ENCODE results near the gene SECISBP2.
"Not testable (repeated sequence)": the region's sequence is repeated elsewhere in the genome, so short reads cannot be mapped to it uniquely, and the experiment has no call there.

The SECISBP2 gene

DNA sequence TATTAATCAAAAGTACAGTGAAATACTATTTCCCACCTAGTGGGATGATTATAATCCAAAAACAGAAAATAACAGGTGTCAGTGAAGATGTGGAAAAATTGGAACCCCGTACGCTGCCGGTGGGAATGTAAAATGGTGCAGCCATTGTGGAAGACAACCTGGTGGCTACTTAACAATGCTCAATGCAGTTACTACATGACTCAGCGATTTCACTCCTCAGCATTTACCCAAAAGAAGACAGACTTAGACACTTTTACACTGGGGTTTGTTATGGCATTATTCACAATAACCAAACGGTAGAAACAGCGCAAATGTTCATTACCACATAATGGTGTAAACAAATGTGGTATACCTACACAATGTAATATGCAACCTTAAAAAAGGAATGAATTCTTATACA, 23.9 kb downstream of the SECISBP2 start:
- DNase-seq (ENCODE audit: low spot score), result no peak
- TF ChIP-seq, protein P1, sequence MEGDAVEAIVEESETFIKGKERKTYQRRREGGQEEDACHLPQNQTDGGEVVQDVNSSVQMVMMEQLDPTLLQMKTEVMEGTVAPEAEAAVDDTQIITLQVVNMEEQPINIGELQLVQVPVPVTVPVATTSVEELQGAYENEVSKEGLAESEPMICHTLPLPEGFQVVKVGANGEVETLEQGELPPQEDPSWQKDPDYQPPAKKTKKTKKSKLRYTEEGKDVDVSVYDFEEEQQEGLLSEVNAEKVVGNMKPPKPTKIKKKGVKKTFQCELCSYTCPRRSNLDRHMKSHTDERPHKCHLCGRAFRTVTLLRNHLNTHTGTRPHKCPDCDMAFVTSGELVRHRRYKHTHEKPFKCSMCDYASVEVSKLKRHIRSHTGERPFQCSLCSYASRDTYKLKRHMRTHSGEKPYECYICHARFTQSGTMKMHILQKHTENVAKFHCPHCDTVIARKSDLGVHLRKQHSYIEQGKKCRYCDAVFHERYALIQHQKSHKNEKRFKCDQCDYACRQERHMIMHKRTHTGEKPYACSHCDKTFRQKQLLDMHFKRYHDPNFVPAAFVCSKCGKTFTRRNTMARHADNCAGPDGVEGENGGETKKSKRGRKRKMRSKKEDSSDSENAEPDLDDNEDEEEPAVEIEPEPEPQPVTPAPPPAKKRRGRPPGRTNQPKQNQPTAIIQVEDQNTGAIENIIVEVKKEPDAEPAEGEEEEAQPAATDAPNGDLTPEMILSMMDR (IDR thresholded peaks at IDR 0.05; ENCODE audit: extremely low read depth, missing control alignments), result no peak

DNA sequence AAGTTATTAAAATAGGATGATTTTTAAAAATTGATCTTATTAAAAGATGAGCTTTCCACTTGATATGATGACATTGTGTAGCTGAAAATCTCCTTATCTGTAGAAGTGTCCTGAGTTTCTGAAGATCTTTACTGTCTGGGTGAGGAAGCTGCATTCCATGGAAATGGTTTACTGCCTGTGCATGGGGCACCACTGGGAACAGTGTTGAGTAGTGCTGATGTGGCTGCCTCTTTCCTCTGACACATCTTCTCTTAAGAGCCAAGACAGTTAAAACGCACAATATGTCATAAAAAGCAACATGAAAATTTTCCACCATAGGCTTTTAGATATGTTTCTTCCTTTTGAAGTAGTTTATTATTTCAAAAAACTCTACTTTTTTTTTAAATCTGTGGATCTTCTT, 24.6 kb downstream of the SECISBP2 start:
- no peak for DNase-seq (ENCODE audit: low spot score)
- TF ChIP-seq, protein P1 (IDR thresholded peaks at IDR 0.05; ENCODE audit: extremely low read depth, missing control alignments), result no peak

DNA sequence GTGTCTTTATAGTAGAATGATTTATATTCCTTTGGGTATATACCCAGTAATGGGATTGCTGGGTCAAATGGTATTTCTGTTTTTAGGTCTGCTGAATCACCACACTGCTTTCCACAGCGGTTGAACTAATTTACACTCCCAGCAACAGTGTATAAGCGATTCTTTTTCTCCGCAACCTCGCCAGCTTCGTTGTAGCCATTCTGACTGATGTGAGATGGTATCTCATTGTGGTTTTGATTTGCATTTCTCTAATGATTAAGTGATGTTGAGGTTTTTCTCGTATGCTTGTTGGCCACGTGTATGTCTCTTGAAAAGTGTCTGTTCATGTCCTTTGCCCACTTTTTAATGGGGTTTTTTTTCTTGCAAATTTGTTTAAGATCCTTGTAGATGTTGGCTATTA, 25.5 kb downstream of the SECISBP2 start:
- DNase-seq (ENCODE audit: low spot score), result not testable (repeated sequence)

DNA sequence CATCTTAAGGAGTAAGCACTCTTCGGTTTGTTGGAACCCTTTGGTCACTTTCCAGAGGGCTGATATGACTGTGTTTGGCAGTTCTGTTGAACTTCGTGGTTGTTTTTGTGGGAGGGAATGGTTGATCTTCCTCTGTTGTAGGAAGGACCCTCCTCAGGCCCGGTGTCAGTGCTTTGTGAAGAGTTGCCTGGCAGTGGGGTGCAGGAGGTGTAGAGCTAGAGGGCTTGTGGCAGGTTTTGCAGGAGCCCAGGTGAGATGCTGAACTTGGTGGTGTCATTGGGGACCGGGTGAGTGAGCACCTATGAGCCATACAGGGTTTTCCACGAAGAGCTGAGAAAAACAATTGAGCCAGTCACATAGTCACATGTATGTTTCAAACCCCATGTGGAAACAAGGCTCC, 27.2 kb downstream of the SECISBP2 start:
- TF ChIP-seq, protein P1 (IDR thresholded peaks at IDR 0.05; ENCODE audit: extremely low read depth, missing control alignments), result no peak
- no peak for DNase-seq (ENCODE audit: low spot score)

GRCh38 chr9:89346696-89347095, 28.4 kb downstream of the SECISBP2 start:
- TF ChIP-seq, protein P1 (IDR thresholded peaks at IDR 0.05; ENCODE audit: extremely low read depth, missing control alignments), result no peak
- no peak for DNase-seq (ENCODE audit: low spot score)

DNA sequence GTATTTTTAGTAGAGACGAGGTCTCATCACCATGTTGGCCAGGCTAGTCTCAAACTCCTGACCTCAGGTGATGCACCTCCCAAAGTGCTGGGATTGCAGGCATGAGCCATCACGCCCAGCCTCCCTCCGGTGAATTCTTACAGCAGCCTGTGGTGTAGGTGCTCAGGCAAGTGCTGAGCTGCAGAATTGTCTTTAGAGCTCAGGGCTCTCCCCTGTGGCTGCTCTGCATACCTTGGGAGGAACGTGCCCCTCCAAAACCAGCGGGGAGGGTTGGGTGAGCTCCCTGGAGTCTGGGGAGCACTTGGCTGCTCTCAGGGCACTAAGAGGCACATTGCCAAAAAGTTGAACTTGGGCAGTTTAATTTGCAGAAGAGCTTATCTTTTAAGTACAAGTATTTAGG, 29.4 kb downstream of the SECISBP2 start:
- DNase-seq (ENCODE audit: low spot score), result no peak

DNA sequence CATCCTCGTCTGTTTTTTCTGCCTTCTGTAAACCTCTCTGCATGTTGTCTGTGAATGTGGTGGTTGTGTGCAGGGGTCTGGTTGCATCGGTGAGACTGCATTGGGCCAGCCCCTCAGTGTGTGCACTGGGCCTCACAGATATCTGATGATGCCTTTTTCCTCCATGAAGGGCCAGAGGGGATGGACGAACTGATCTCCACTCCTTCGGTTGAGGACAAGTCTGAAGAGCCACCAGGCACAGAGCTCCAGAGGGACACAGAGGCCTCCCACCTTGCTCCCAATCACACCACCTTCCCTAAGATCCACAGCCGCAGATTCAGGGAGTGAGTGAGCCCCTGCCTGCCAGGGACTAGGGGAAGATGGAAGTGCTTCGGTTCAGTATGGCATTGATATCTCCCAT, 31.3 kb downstream of the SECISBP2 start:
- TF ChIP-seq, protein P1 (IDR thresholded peaks at IDR 0.05; ENCODE audit: extremely low read depth, missing control alignments), result no peak
- no peak for DNase-seq (ENCODE audit: low spot score)

More for the DNA sequence above, 29.4 kb downstream of the SECISBP2 start:
- TF ChIP-seq, protein P1 (IDR thresholded peaks at IDR 0.05; ENCODE audit: extremely low read depth, missing control alignments), result no peak

DNA sequence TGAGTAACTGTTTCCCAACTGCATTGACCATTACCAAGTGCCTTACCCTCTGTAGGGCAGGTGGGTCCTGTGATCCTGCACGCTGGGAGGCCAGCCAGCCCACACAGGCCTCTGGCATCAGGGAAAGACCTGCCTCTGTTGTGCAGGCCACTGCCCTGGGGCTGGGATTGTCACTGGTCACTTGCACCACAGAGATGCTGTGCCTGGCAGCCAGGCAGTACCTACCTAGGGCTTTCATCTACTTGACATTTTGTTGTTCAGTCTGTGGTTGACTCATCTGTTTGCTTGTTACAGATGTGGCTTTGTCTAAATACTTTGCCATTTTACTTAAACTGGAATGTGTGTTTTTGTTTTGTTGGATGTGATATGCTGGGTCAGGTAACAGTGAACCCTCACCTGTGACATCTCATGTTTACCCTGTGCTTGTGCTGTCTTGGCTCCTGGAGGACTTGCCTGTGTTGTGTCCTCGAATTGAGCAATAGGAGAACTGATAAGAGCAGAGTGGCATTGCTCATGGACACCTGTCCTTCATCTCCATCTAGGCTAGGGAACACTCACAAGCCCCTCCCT, 32.8 kb downstream of the SECISBP2 start:
- DNase-seq (ENCODE audit: low spot score), result no peak
- TF ChIP-seq, protein P1 (IDR thresholded peaks at IDR 0.05; ENCODE audit: extremely low read depth, missing control alignments), result no peak
